ENCODE results near the gene PIWIL1.

Gene PIWIL1

GRCh38 chr12:130421896-130422295, 84.2 kb downstream of the PIWIL1 start:
- no peak overlapping the region for H3K27ac ChIP-seq (ENCODE audit: low read depth, low read length)
- H3K9me3 ChIP-seq (ENCODE audit: control insufficient read depth in 1 of 2, low read length in 2 of 2), result no peaks in the 10 kb centered on the region
- H3K36me3 ChIP-seq (ENCODE audit: control insufficient read depth in 1 of 2, insufficient read depth in 2 of 2, low read length in 2 of 2), result no peaks in the 10 kb centered on the region
- H3K27me3 ChIP-seq (ENCODE audit: control insufficient read depth in 1 of 2, insufficient read depth in 2 of 2, low read length in 2 of 2), result no peaks in the 10 kb centered on the region
- H3K4me1 ChIP-seq (ENCODE audit: control insufficient read depth in 1 of 2, insufficient read depth in 2 of 2, low read length in 2 of 2), result no peaks in the 10 kb centered on the region
- no peak overlapping the region for H3K4me3 ChIP-seq (ENCODE audit: low read depth in 1 of 2, low read length in 2 of 2)
- no peak overlapping the region for H3K9ac ChIP-seq (ENCODE audit: low read depth in 1 of 2, low read length in 2 of 2)

Measured in duodenal mucosa (tissue), 2 donors.